ENCODE measurements around the gene RHAG. TPM values are rescaled to one million over a fixed set of nuclear protein-coding genes. Genes with fewer than 3 reads are reported as not detected.
"Not testable (repeated sequence)": the region's sequence is repeated elsewhere in the genome, so short reads cannot be mapped to it uniquely, and the experiment has no call there.

The RHAG gene
- total RNA-seq, 2 donors from 2014 or later: not detected

GRCh38 chr6:49607391-49607982 is 29.2 kb downstream of the RHAG start:
- Histone ChIP-seq H3K27ac (no peak overlapping the region), H3K27me3 (replicated peaks; ENCODE audit: insufficient read depth) (no peaks in the 10 kb centered on the region), H3K36me3 (no peaks in the 10 kb centered on the region), H3K4me3 (no peak overlapping the region), H3K9me3 (no peaks in the 10 kb centered on the region), H3K4me1 (ENCODE audit: control insufficient read depth in 1 of 2, low read depth in 2 of 2) (no peaks in the 10 kb centered on the region)
- DNase-seq (ENCODE audit: low spot score): no peak
- no peak for ATAC-seq (ENCODE audit: insufficient number of reproducible peaks, low FRiP score, low read depth)
- TF ChIP-seq, protein P1, sequence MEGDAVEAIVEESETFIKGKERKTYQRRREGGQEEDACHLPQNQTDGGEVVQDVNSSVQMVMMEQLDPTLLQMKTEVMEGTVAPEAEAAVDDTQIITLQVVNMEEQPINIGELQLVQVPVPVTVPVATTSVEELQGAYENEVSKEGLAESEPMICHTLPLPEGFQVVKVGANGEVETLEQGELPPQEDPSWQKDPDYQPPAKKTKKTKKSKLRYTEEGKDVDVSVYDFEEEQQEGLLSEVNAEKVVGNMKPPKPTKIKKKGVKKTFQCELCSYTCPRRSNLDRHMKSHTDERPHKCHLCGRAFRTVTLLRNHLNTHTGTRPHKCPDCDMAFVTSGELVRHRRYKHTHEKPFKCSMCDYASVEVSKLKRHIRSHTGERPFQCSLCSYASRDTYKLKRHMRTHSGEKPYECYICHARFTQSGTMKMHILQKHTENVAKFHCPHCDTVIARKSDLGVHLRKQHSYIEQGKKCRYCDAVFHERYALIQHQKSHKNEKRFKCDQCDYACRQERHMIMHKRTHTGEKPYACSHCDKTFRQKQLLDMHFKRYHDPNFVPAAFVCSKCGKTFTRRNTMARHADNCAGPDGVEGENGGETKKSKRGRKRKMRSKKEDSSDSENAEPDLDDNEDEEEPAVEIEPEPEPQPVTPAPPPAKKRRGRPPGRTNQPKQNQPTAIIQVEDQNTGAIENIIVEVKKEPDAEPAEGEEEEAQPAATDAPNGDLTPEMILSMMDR (IDR thresholded peaks at IDR 0.05): no peak

GRCh38 chr6:49606721-49607390 is 29.8 kb downstream of the RHAG start:
- TF ChIP-seq, protein P1 (IDR thresholded peaks at IDR 0.05): peak; percentile 39
- Histone ChIP-seq H3K4me3 (no peak overlapping the region), H3K27me3 (replicated peaks; ENCODE audit: insufficient read depth) (no peaks in the 10 kb centered on the region), H3K9me3 (no peaks in the 10 kb centered on the region), H3K36me3 (no peaks in the 10 kb centered on the region), H3K27ac (no peak overlapping the region), H3K4me1 (ENCODE audit: control insufficient read depth in 1 of 2, low read depth in 2 of 2) (no peaks in the 10 kb centered on the region)
- no peak for DNase-seq (ENCODE audit: low spot score)
- ATAC-seq (ENCODE audit: insufficient number of reproducible peaks, low FRiP score, low read depth): peak; percentile 12

GRCh38 chr6:49604080-49604479 is 32.6 kb downstream of the RHAG start:
- H3K9me3 ChIP-seq; H3K27ac ChIP-seq; H3K4me3 ChIP-seq; H3K36me3 ChIP-seq; H3K27me3 ChIP-seq (replicated peaks; ENCODE audit: insufficient read depth); H3K4me1 ChIP-seq (ENCODE audit: control insufficient read depth in 1 of 2, low read depth in 2 of 2); ATAC-seq (ENCODE audit: insufficient number of reproducible peaks, low FRiP score, low read depth); DNase-seq (ENCODE audit: low spot score): not testable (repeated sequence)

GRCh38 chr6:49587262-49587661 is 49.4 kb downstream of the RHAG start:
- not testable (repeated sequence) for DNase-seq (ENCODE audit: low spot score); H3K4me1 ChIP-seq (ENCODE audit: control insufficient read depth in 1 of 2, low read depth in 2 of 2); H3K27me3 ChIP-seq (replicated peaks; ENCODE audit: insufficient read depth); H3K27ac ChIP-seq; H3K9me3 ChIP-seq; H3K36me3 ChIP-seq; H3K4me3 ChIP-seq; ATAC-seq (ENCODE audit: insufficient number of reproducible peaks, low FRiP score, low read depth)

DNA sequence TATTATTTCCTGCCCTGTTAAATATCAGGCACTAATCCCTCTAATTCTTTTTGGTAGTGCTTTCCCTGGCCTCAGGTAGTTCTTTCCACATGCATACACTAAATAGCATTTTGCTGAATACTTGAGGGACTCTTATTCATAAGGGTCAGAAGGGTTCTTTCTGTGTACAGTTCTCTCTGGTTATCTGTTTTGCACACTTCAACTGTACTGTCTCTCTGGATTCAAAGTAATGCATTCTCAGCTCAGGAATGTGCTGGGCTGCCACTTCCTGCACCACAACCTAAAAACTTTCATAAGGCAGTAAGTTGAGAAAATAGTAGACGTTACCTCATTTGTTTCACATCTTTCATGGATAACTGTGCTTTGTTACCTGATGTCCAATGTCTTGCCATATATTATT is 54.1 kb downstream of the RHAG start:
- DNase-seq (ENCODE audit: low spot score) (no peak), ATAC-seq (ENCODE audit: insufficient number of reproducible peaks, low FRiP score, low read depth) (no peak)
- TF ChIP-seq, protein P1 (IDR thresholded peaks at IDR 0.05): no peak
- H3K27me3 ChIP-seq (replicated peaks; ENCODE audit: insufficient read depth): no peaks in the 10 kb centered on the region
- H3K4me3 ChIP-seq: no peak overlapping the region
- no peaks in the 10 kb centered on the region for H3K4me1 ChIP-seq (ENCODE audit: control insufficient read depth in 1 of 2, low read depth in 2 of 2)
- H3K27ac ChIP-seq: no peak overlapping the region
- no peaks in the 10 kb centered on the region for H3K9me3 ChIP-seq
- H3K36me3 ChIP-seq: no peaks in the 10 kb centered on the region

GRCh38 chr6:49579649-49580048 is 57.0 kb downstream of the RHAG start:
- DNase-seq (ENCODE audit: low spot score): no peak
- H3K9me3 ChIP-seq: no peaks in the 10 kb centered on the region
- no peak for ATAC-seq (ENCODE audit: insufficient number of reproducible peaks, low FRiP score, low read depth)
- H3K36me3 ChIP-seq: no peaks in the 10 kb centered on the region
- no peak overlapping the region for H3K4me3 ChIP-seq
- TF ChIP-seq, protein P1 (IDR thresholded peaks at IDR 0.05): no peak
- H3K27me3 ChIP-seq (replicated peaks; ENCODE audit: insufficient read depth): no peaks in the 10 kb centered on the region
- no peaks in the 10 kb centered on the region for H3K4me1 ChIP-seq (ENCODE audit: control insufficient read depth in 1 of 2, low read depth in 2 of 2)
- H3K27ac ChIP-seq: no peak overlapping the region
